ENCODE results near the gene ABCC3. TPM values are rescaled to one million over a fixed set of nuclear protein-coding genes. Genes with fewer than 3 reads are reported as not detected.

ABCC3 gene
- total RNA-seq, 2 donors from 2014 or later = 0.22 to 0.91 TPM

DNA sequence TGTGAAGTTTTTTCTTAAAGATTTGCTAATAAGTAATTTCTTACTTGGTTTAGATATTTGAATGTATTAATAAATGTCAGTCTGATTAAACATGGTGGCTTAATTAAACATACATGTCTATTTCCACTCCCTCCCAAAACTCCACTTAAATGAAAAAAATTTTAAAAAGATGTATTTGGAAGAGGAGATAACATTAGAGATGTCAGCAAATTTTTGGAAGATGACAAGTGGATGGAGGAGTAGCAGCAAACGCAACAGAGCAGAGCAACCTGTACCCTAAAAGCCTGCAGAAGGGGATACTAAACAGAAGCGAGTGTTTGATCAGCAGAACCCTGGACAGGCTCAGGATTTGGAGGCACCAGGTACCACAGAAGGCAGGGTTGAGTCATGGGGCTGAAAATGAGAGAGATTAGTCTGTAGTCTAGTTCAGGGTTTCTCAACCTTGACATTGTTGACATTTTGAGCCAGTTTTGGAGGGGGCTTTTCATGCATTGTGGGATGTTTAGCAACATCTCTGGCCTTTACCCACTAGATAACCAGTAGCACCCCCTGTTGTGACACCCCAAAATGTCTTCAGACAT, 102.5 kb downstream of the ABCC3 start:
- no peak overlapping the region for H3K4me3 ChIP-seq (ENCODE audit: low read length)
- Mint-ChIP-seq H3K4me3 (no peak overlapping the region), H3K27ac (no peak overlapping the region)

DNA sequence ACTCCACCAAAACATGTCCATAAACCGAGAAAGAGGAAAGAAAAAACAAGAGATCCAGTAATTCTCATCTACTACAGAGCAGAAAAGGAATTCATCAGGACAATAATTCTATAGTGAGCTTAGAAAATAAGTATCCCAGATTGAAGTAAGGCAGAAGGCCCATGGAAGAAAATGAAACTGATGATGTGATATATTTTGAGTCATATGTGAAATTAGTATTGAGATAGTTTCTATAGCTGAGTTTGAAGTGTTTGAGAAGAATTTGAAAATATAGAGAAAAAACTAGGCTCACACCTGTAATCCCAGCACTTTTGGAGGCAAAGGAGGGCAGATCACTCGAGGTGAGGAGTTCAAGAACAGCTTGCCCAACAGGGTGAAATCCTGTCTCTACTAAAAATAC, 104.4 kb downstream of the ABCC3 start:
- Histone ChIP-seq H3K9ac (ENCODE audit: extremely low read depth, low read length, poor library complexity, severe bottlenecking) (no peak overlapping the region), H3K9me3 (ENCODE audit: control insufficient read depth, low read length) (no peaks in the 10 kb centered on the region), H3K36me3 (ENCODE audit: control insufficient read depth, insufficient read depth, low read length) (peaks cover 74% of the 10 kb centered on the region), H3K27me3 (ENCODE audit: control insufficient read depth, insufficient read depth, low read length, poor library complexity, severe bottlenecking) (no peaks in the 10 kb centered on the region), H3K27ac (ENCODE audit: low read depth, low read length) (no peak overlapping the region), H3K4me3 (ENCODE audit: low read length) (no peak overlapping the region), H3K4me1 (ENCODE audit: control insufficient read depth, insufficient read depth, low read length) (no peaks in the 10 kb centered on the region)
- no peaks in the 10 kb centered on the region for H3K27me3 Mint-ChIP-seq (ENCODE audit: insufficient read depth)
- peaks cover 5% of the 10 kb centered on the region for H3K4me1 Mint-ChIP-seq
- DNase-seq = peak; percentile 16
- 69 to 75% methylated on average over 1 to 2 of the region's 2 CpGs for WGBS, 2 experiments (ENCODE audit: insufficient coverage in 1 of 2, insufficient read length in 1 of 2)
- TF ChIP-seq, protein P1, sequence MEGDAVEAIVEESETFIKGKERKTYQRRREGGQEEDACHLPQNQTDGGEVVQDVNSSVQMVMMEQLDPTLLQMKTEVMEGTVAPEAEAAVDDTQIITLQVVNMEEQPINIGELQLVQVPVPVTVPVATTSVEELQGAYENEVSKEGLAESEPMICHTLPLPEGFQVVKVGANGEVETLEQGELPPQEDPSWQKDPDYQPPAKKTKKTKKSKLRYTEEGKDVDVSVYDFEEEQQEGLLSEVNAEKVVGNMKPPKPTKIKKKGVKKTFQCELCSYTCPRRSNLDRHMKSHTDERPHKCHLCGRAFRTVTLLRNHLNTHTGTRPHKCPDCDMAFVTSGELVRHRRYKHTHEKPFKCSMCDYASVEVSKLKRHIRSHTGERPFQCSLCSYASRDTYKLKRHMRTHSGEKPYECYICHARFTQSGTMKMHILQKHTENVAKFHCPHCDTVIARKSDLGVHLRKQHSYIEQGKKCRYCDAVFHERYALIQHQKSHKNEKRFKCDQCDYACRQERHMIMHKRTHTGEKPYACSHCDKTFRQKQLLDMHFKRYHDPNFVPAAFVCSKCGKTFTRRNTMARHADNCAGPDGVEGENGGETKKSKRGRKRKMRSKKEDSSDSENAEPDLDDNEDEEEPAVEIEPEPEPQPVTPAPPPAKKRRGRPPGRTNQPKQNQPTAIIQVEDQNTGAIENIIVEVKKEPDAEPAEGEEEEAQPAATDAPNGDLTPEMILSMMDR (conservative IDR thresholded peaks at IDR 0.05) = no peak
- no peak overlapping the region for H3K4me3 Mint-ChIP-seq
- no peak overlapping the region for H3K27ac Mint-ChIP-seq
- no peaks in the 10 kb centered on the region for H3K9me3 Mint-ChIP-seq
- peaks cover 69% of the 10 kb centered on the region for H3K36me3 Mint-ChIP-seq (ENCODE audit: low read depth)

More for the DNA sequence above, 102.5 kb downstream of the ABCC3 start:
- no peaks in the 10 kb centered on the region for H3K9me3 ChIP-seq (ENCODE audit: control insufficient read depth, low read length)
- H3K4me1 ChIP-seq (ENCODE audit: control insufficient read depth, insufficient read depth, low read length) = no peaks in the 10 kb centered on the region
- no peaks in the 10 kb centered on the region for H3K27me3 Mint-ChIP-seq (ENCODE audit: insufficient read depth)
- peak; percentile 32 for DNase-seq
- H3K27ac ChIP-seq (ENCODE audit: low read depth, low read length) = no peak overlapping the region
- no peak overlapping the region for H3K9ac ChIP-seq (ENCODE audit: extremely low read depth, low read length, poor library complexity, severe bottlenecking)
- H3K27me3 ChIP-seq (ENCODE audit: control insufficient read depth, insufficient read depth, low read length, poor library complexity, severe bottlenecking) = no peaks in the 10 kb centered on the region
- TF ChIP-seq, protein P1 (conservative IDR thresholded peaks at IDR 0.05) = no peak
- peaks cover 60% of the 10 kb centered on the region for H3K36me3 ChIP-seq (ENCODE audit: control insufficient read depth, insufficient read depth, low read length)
- no peaks in the 10 kb centered on the region for H3K9me3 Mint-ChIP-seq
- H3K36me3 Mint-ChIP-seq (ENCODE audit: low read depth) = peaks cover 56% of the 10 kb centered on the region
- peaks cover 5% of the 10 kb centered on the region for H3K4me1 Mint-ChIP-seq
- 90 to 98% methylated on average over 2 of the region's 2 CpGs for WGBS, 2 experiments (ENCODE audit: insufficient coverage in 1 of 2, insufficient read length in 1 of 2)

Other genes with a start within 250 kb of the ABCC3 start
- 10 to 100 TPM; 87.9 to 98.2 TPM for gene LRRC59, start 237.4 kb upstream of the ABCC3 start, total RNA-seq
- 10 to 100 TPM; 61.7 to 76.5 TPM for gene ACSF2, start 208.7 kb upstream of the ABCC3 start, total RNA-seq
- gene CHAD, start 166.0 kb upstream of the ABCC3 start, total RNA-seq = under 1 TPM in 1 of 2 donors, not detected in 1; 0.15 TPM
- 10 to 100 TPM; 26.6 to 35.8 TPM for gene RSAD1, start 156.0 kb upstream of the ABCC3 start, total RNA-seq
- gene MYCBPAP, start 126.4 kb upstream of the ABCC3 start, total RNA-seq = 1 to 10 TPM; 3.5 to 7.1 TPM
- gene EPN3, start 102.1 kb upstream of the ABCC3 start, total RNA-seq = under 1 TPM in 1 of 2 donors, not detected in 1; 0.66 TPM
- gene SPATA20, start 87.7 kb upstream of the ABCC3 start, total RNA-seq = 10 to 100 TPM; 40.4 to 40.5 TPM
- 1 to 10 TPM in 1 of 2 donors, under 1 TPM in 1; 0.84 to 1.1 TPM for gene CACNA1G, start 74.2 kb upstream of the ABCC3 start, total RNA-seq
- gene ANKRD40, start 73.0 kb downstream of the ABCC3 start, total RNA-seq = 10 to 100 TPM; 44.9 to 60.3 TPM
- 100 to 1,000 TPM; 122 to 169 TPM for gene LUC7L3, start 84.7 kb downstream of the ABCC3 start, total RNA-seq
- not detected for gene ANKRD40CL, start 132.6 kb downstream of the ABCC3 start, total RNA-seq
- gene WFIKKN2, start 200.7 kb downstream of the ABCC3 start, total RNA-seq = under 1 TPM; 0.29 to 0.35 TPM
- 10 to 100 TPM; 35.5 to 36.3 TPM for gene TOB1, start 231.5 kb downstream of the ABCC3 start, total RNA-seq